ENCODE measurements around the gene HNF4A.

DNA sequence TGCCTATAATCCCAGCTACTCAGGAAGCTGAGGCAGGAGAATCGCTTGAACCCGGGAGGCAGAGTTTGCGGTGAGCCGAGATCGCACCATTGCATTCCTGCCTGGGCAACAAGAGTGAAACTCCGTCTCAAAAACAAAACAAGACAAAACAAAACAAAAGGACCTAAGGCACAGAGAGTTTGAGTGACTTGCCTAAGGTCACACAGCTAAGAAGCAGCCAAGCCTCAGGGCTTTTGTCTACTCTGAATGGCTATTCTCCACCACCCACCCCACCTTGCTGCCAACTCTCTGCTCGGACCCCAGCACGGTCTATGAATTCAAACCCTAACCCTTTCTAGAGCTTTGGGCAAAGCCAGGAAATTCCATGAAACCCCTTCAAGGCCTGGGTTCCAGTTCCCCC is 101.1 kb downstream of the HNF4A start:
- TF ChIP-seq CTCF (IDR thresholded peaks at IDR 0.05) (no peak), POLR2AphosphoS5 (IDR thresholded peaks at IDR 0.05) (no peak)
